NCI-H2107 treated with DMSO at 0.1 percent for 48 hours (cell line): ENCODE measurements around the gene UBE2U.
"Not testable (repeated sequence)": the region's sequence is repeated elsewhere in the genome, so short reads cannot be mapped to it uniquely, and the experiment has no call there.

Experiments used
- DNase-seq: peaks from one replicate; lab custom pipeline; 2025; ENCODE audit not compliant: unreplicated experiment; lab: John Stamatoyannopoulos, UW

The UBE2U gene

GRCh38 chr1:64239519-64239918 is 36.1 kb downstream of the UBE2U start:
- not testable (repeated sequence) for DNase-seq

- DNase-seq: no peak
Observed at GRCh38 chr1:64240206-64240605, 36.8 kb downstream of the UBE2U start.

GRCh38 chr1:64241069-64241468 is 37.6 kb downstream of the UBE2U start:
- no peak for DNase-seq

DNA sequence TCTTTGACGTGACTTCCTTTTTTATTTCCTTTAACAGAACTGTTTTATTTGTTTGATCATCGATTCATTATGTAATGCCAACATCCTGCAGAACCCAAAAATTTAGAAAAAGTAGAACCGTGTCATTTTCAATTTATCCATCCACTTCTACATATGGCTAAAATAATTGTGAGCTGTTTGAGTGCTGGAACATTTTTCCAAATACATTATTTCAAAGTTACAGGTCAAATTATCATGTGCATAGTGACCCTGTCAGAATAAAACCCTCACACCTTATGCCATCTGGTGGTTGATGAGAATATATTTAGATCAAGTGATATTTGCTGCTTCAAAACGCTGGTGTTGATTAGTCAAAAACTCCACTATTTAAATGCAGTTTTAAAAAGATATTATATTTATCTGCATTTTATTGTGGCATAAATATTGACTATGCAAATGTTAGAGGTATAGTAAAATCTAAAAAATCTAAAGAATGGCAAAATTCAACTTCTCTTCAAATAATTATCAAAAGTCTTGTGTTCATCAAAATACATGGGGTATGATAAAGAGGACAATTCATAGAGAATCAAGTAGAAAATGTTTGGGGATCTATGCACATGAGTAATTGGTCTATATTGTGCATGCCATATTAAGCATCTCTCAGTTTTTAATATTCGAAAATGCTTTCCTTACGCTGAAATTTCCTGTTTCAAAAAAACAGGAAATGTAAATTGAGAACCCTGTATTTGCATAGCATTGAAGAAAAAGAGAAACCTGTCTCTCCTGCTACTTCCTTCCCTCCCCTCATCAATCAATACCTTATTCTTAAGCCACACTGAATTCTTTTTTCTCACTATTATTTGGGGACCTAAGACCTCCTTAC is 39.7 kb downstream of the UBE2U start:
- DNase-seq: peak; percentile 36

- DNase-seq: no peak
Observed at GRCh38 chr1:64243757-64244080, 40.3 kb downstream of the UBE2U start.

DNA sequence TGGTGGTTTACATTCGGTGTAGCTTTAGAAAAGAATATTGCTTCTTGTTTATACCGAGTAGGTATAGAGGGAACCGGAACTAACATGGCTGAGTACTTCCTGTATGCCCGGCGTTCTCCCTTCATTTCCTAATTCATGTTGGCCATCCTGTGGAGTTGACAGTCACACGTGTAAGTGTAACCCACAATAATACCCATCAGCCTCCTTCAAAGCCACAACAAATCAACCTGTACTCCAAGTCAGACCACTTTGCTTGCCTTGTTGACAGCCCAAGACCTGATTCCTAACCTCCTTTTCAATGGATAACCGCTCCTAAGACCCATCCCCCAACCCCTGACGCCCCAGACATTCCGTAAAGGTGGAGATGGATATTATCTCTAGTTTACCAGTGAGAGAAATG is 42.1 kb downstream of the UBE2U start:
- DNase-seq: peak; percentile 20

- peak; percentile 85 for DNase-seq
Observed at GRCh38 chr1:64246294-64246917, 43.0 kb downstream of the UBE2U start.

GRCh38 chr1:64248065-64248464 is 44.6 kb downstream of the UBE2U start:
- peak; percentile 80 for DNase-seq

- not testable (repeated sequence) for DNase-seq
Observed at GRCh38 chr1:64250472-64250871, 47.0 kb downstream of the UBE2U start.

GRCh38 chr1:64251971-64252370 is 48.5 kb downstream of the UBE2U start:
- no peak for DNase-seq

DNA sequence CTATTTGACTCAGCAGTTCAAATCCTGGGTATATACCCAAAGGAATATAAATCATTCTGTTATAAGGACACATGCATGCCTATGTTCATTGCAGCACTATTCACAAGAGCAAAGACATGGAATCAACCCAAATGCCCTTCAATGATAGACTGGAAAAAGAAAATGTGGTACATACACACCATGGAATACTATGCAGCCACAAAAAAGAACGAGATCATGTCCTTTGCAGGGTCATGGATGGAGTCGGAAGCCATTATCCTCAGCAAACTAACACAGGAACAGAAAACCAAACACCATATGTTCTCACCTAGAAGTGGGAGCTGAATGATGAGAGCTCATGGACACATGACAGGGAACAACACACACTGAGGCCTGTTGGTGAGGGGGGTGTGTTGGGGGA is 53.8 kb downstream of the UBE2U start:
- not testable (repeated sequence) for DNase-seq

- not testable (repeated sequence) for DNase-seq
Observed at GRCh38 chr1:64258444-64258843, 55.0 kb downstream of the UBE2U start.

GRCh38 chr1:64263335-64263734 is 59.9 kb downstream of the UBE2U start:
- no peak for DNase-seq

DNA sequence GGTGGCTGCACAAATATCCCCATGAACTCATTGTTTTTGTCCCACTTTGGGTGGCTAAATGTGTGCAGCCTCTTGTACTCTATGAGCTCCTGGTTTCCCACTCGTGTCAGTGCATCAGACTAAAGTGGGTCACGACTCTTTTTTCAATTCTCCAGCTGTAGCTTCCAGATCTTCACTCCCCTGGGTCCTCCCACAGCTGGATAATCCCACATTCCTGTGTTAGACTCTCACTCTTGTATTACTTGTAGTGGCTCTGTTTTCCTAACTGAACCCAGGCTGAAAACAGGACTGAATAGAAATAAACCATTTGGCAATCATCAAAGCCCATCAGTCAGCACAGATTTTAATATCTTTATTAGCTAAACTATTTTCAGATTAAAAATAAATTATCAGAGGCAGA is 60.4 kb downstream of the UBE2U start:
- DNase-seq: no peak

GRCh38 chr1:64265141-64265540 is 61.7 kb downstream of the UBE2U start:
- no peak for DNase-seq

DNA sequence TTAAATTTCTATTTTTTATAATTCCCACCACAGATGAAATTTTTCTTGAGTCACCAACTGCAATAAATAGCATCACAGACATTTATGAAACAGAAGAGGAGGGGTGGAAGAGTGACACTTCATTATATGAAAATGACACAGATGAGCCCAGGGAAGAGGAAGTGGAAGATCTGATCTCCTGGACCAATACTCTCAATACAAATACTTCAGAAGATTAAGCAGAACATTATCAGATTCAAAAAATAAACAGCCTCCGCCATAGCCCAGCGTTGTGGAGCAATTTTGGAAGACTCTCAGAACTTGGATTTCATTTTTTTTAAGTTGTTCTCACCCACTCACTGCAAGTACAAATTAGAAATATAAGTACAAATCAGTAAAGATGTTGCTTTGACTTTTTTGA is 63.6 kb downstream of the UBE2U start:
- DNase-seq: no peak

- peak; percentile 86 for DNase-seq
Observed at GRCh38 chr1:64268653-64269557, 65.5 kb downstream of the UBE2U start.

DNA sequence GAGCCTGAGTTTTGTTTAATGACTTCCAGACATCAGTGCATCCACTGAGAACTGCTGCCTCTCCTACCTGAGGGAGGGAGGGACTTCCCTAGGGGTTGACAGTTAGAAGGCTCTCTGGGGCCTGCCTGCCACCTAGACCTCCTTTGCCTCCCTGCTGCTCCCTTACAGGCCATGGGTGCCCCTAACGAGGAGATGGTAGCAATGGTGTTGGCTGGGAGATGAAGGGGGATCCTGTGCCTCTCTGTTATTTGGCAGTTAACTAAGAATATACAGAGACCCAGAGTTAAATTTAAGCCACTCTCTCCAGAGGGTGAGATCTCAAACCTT is 66.1 kb downstream of the UBE2U start:
- DNase-seq: no peak

DNA sequence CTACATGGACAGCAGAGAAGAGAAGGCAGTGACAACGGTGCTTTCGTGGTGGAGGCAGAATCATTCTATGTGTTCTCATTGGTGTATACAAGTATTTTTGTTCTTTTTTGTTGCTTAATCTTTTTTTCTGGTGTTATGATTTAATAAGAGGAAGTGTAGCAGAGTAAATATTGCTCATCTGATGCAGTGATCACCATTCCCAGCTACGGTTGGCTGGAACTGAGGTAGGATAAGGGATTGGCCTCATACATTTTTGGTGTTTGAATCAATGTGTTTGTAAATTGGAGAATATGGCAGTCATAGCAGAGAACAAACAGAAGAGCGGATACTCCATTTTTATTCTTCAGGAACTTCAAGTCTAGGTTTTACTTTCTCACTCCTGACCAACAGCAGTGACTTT is 76.6 kb downstream of the UBE2U start:
- DNase-seq: no peak

- DNase-seq: no peak
Observed at GRCh38 chr1:64282351-64282750, 78.9 kb downstream of the UBE2U start.

- DNase-seq: no peak
Observed at GRCh38 chr1:64287071-64287470, 83.6 kb downstream of the UBE2U start.

- no peak for DNase-seq
Observed at GRCh38 chr1:64290420-64290819, 87.0 kb downstream of the UBE2U start.
